Glutamatergic neuron (in vitro differentiated cells): ENCODE data around the gene C7orf33. TPM values are rescaled to one million over a fixed set of nuclear protein-coding genes. Genes with fewer than 3 reads are reported as not detected.

Experiments used
- DNase-seq: peaks from one replicate; pipeline ENCODE4 v3.0.0; 2022
- H3K27ac Mint-ChIP-seq: one replicate; pipeline ENCODE4 v1.8.0; 2020; ENCODE audit warnings: mild to moderate bottlenecking, mixed read lengths, inconsistent platforms; ENCODE audit not compliant: unreplicated experiment
- H3K27me3 Mint-ChIP-seq: one replicate; pipeline ENCODE4 v1.8.0; 2020; ENCODE audit warnings: mild to moderate bottlenecking, moderate library complexity, mixed read lengths, inconsistent platforms; ENCODE audit not compliant: unreplicated experiment
- H3K36me3 Mint-ChIP-seq: one replicate; pipeline ENCODE4 v1.8.0; 2020; ENCODE audit warnings: mild to moderate bottlenecking, mixed read lengths, inconsistent platforms; ENCODE audit not compliant: unreplicated experiment
- H3K4me1 Mint-ChIP-seq: one replicate; pipeline ENCODE4 v1.8.0; 2020; ENCODE audit warnings: mild to moderate bottlenecking, low read depth, mixed read lengths, inconsistent platforms; ENCODE audit not compliant: unreplicated experiment
- H3K4me3 Mint-ChIP-seq: one replicate; pipeline ENCODE4 v1.8.0; 2020; ENCODE audit warnings: mild to moderate bottlenecking, mixed read lengths, inconsistent platforms; ENCODE audit not compliant: unreplicated experiment
- H3K9me3 Mint-ChIP-seq: one replicate; pipeline ENCODE4 v1.8.0; 2020; ENCODE audit warnings: mild to moderate bottlenecking, moderate library complexity, mixed read lengths, inconsistent platforms; ENCODE audit not compliant: unreplicated experiment
- CTCF ChIP-seq: fragments of 200-600 bp; sonication (generic); IDR thresholded peaks from one replicate; pipeline ENCODE4 v1.5.0; 2021; ENCODE audit not compliant: partially characterized antibody, unreplicated experiment
- total RNA-seq: library from RNA; stranded (reverse); fragmentation: NEBNext Ultra II Directional; extraction: Animal tissue kit (Norgen Biotek cat#: 25700); gene quantifications from one replicate; pipeline ENCODE4 v1.2.1, GENCODE V29; 2021; ENCODE audit not compliant: unreplicated experiment

C7orf33 gene
- total RNA-seq, 1 donor from 2014 or later, result not detected

DNA sequence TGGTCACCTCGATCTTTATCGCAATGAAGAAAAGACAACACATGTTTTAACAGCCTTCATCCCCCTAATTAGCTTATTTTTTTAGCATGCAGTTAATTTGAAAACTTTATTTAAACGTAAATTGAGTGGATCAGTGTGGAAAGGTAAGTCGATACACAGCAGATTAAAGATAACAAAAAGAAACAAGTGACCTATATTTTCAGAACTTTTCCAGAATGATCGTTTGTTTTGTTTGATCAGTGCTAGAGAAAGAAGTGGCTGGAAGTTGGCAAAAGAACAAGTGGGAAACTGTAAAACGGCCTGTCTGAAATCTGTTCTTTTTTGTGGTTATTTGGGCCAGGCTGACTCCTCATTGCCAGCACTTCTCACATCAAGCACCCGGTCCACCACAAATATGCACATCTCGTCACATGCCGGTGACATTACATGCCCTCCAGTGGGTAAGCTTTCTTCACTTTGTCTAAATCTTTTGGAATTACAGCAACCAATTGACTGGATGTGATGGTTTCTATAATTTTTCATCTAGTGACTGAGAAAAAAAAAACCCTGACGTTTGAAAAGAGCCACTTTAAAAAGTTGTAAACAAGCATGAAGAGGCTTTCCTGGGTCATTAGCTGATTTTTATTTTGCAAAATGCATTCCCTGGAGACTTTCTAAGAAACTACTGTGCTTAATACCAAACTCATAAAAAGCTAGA lies 33.2 kb downstream of the C7orf33 start:
- H3K9me3 Mint-ChIP-seq, result peaks cover 7% of the 10 kb centered on the region
- no peak for DNase-seq
- H3K27me3 Mint-ChIP-seq, result peaks cover 4% of the 10 kb centered on the region
- H3K4me3 Mint-ChIP-seq, result peak overlapping the region; percentile 63
- no peak for TF ChIP-seq CTCF
- H3K4me1 Mint-ChIP-seq, result peaks cover 47% of the 10 kb centered on the region
- peak overlapping the region; percentile 96 for H3K27ac Mint-ChIP-seq
- H3K36me3 Mint-ChIP-seq, result peaks cover under 1% of the 10 kb centered on the region

GRCh38 chr7:148624735-148625134 lies 34.2 kb downstream of the C7orf33 start:
- DNase-seq, result no peak
- Mint-ChIP-seq H3K4me3 (peak overlapping the region; percentile 55), H3K4me1 (peaks cover 47% of the 10 kb centered on the region), H3K9me3 (peaks cover 5% of the 10 kb centered on the region), H3K36me3 (no peaks in the 10 kb centered on the region), H3K27ac (peak overlapping the region; percentile 98), H3K27me3 (peaks cover 4% of the 10 kb centered on the region)
- TF ChIP-seq CTCF, result no peak

DNA sequence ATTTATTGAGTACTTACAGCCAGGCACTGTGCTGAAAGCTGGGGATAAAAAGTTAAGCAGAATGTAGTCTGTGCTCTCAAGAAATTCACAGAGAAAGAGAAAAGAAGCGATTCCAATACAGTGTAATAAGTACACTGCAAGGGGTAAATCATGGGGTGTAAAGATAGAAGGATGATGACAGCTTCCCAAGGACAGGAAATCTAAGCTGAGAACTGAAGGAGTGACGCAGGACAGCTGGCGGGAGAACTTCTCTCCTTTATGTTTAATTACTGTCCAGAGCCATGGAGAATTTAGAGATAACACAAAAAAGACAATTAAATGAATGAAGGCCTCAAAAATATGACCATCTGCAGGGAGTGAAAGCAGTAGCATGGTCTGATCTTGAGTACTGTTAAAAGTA lies 34.8 kb downstream of the C7orf33 start:
- Mint-ChIP-seq H3K36me3 (no peaks in the 10 kb centered on the region), H3K27me3 (peaks cover 4% of the 10 kb centered on the region), H3K27ac (peak overlapping the region; percentile 98), H3K4me3 (peak overlapping the region; percentile 57), H3K9me3 (peaks cover 5% of the 10 kb centered on the region), H3K4me1 (peaks cover 47% of the 10 kb centered on the region)
- DNase-seq, result no peak
- no peak for TF ChIP-seq CTCF

GRCh38 chr7:148626828-148627227 lies 36.3 kb downstream of the C7orf33 start:
- Mint-ChIP-seq H3K4me3 (no peak overlapping the region), H3K9me3 (peaks cover 5% of the 10 kb centered on the region), H3K27me3 (no peaks in the 10 kb centered on the region), H3K27ac (no peak overlapping the region), H3K36me3 (no peaks in the 10 kb centered on the region), H3K4me1 (peaks cover 33% of the 10 kb centered on the region)
- no peak for DNase-seq
- TF ChIP-seq CTCF, result no peak

DNA sequence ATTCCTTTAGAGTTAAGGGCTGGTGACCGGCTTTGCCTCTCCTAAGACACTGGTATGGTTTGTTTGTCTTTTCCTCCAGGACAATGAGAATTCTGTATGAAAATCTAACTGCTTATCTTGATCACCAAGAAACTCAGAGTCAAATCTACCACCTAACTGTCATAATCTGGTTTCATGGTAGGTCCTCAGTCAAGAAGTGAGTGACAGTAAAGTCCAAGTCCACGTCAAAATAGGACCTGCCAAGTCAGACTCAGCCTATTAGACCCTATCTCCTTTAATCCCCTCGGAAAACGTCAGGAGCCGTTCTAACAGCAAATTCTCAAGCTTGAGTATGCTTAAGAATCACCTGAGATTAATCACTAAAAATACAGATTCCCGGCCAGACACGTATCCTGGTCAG lies 37.4 kb downstream of the C7orf33 start:
- no peaks in the 10 kb centered on the region for H3K36me3 Mint-ChIP-seq
- no peak for TF ChIP-seq CTCF

More for the DNA sequence above, 37.4 kb downstream of the C7orf33 start:
- H3K4me3 Mint-ChIP-seq, result no peak overlapping the region
- DNase-seq, result no peak
- peaks cover under 1% of the 10 kb centered on the region for H3K27me3 Mint-ChIP-seq
- H3K9me3 Mint-ChIP-seq, result peaks cover 5% of the 10 kb centered on the region
- peaks cover 28% of the 10 kb centered on the region for H3K4me1 Mint-ChIP-seq
- no peak overlapping the region for H3K27ac Mint-ChIP-seq
